ENCODE results near the gene ZDHHC9.

ZDHHC9 gene

GRCh38 chrX:129818123-129818522 lies 25.6 kb downstream of the ZDHHC9 start:
- no peak for DNase-seq

GRCh38 chrX:129813662-129814368 lies 29.9 kb downstream of the ZDHHC9 start:
- DNase-seq = no peak

- DNase-seq = no peak
Observed at GRCh38 chrX:129808829-129809796, 34.6 kb downstream of the ZDHHC9 start.

GRCh38 chrX:129808158-129808828 lies 35.4 kb downstream of the ZDHHC9 start:
- no peak for DNase-seq

GRCh38 chrX:129804806-129805205 lies 38.9 kb downstream of the ZDHHC9 start:
- no peak for DNase-seq

- DNase-seq = no peak
Observed at GRCh38 chrX:129802863-129803262, 40.8 kb downstream of the ZDHHC9 start.

- DNase-seq = no peak
Observed at GRCh38 chrX:129800186-129800585, 43.5 kb downstream of the ZDHHC9 start.

GRCh38 chrX:129798888-129799287 lies 44.8 kb downstream of the ZDHHC9 start:
- DNase-seq = no peak

GRCh38 chrX:129798456-129798855 lies 45.2 kb downstream of the ZDHHC9 start:
- no peak for DNase-seq

GRCh38 chrX:129797251-129797906 lies 46.3 kb downstream of the ZDHHC9 start:
- DNase-seq = no peak

GRCh38 chrX:129795584-129795983 lies 48.1 kb downstream of the ZDHHC9 start:
- DNase-seq = no peak

GRCh38 chrX:129793604-129794191 lies 50.0 kb downstream of the ZDHHC9 start:
- no peak for DNase-seq

- no peak for DNase-seq
Observed at GRCh38 chrX:129792586-129793291, 50.9 kb downstream of the ZDHHC9 start.

- DNase-seq = no peak
Observed at GRCh38 chrX:129791961-129792570, 51.6 kb downstream of the ZDHHC9 start.

GRCh38 chrX:129791336-129791735 lies 52.4 kb downstream of the ZDHHC9 start:
- DNase-seq = no peak

- DNase-seq = no peak
Observed at GRCh38 chrX:129790808-129791207, 52.9 kb downstream of the ZDHHC9 start.

GRCh38 chrX:129790146-129790545 lies 53.5 kb downstream of the ZDHHC9 start:
- no peak for DNase-seq

- DNase-seq = no peak
Observed at GRCh38 chrX:129788527-129788926, 55.2 kb downstream of the ZDHHC9 start.

- no peak for DNase-seq
Observed at GRCh38 chrX:129787336-129788055, 56.2 kb downstream of the ZDHHC9 start.

- no peak for DNase-seq
Observed at GRCh38 chrX:129786210-129786651, 57.5 kb downstream of the ZDHHC9 start.

Measured in activated CD8-positive, alpha-beta memory T cell treated with anti-CD3 and anti-CD28 coated beads, Interleukin-2, amount 50 U/mL, for 48 hours (primary cell).